Peyer's patch (tissue), 4 donors: ENCODE results near the gene RYK.

Experiments
- CTCF ChIP-seq, 6 experiments: fragments of 450-650 bp in 4 of 6; fragments of 200-600 bp in 2 of 6; sonication (generic) in 1 of 6; IDR thresholded peaks; one replicate each; pipeline ENCODE4 v1.5.1; 2017 to 2019; ENCODE audit warnings: antibody characterized with exemption in 6 of 6, mild to moderate bottlenecking in 3 of 6, moderate library complexity in 1 of 6
- POLR2A ChIP-seq, 2 donors: fragments of 450-650 bp; IDR thresholded peaks; one replicate each; pipeline ENCODE4 v1.5.1; 2017; ENCODE audit warnings: antibody characterized with exemption in 2 of 2, mild to moderate bottlenecking in 2 of 2, moderate library complexity in 2 of 2

GRCh38 chr3:134232951-134233350 lies 17.7 kb downstream of the RYK start:
- TF ChIP-seq CTCF (IDR thresholded peaks at IDR 0.05) (no peak), POLR2A (IDR thresholded peaks at IDR 0.05) (no peak)
